ENCODE measurements around the gene ALOX12B. TPM values are rescaled to one million over a fixed set of nuclear protein-coding genes. Genes with fewer than 3 reads are reported as not detected.

Gene ALOX12B
- total and polyA plus RNA-seq, 2 donors (not counting 3 experiments of a cell fraction or from before 2014, with no cell fraction given) = not detected

DNA sequence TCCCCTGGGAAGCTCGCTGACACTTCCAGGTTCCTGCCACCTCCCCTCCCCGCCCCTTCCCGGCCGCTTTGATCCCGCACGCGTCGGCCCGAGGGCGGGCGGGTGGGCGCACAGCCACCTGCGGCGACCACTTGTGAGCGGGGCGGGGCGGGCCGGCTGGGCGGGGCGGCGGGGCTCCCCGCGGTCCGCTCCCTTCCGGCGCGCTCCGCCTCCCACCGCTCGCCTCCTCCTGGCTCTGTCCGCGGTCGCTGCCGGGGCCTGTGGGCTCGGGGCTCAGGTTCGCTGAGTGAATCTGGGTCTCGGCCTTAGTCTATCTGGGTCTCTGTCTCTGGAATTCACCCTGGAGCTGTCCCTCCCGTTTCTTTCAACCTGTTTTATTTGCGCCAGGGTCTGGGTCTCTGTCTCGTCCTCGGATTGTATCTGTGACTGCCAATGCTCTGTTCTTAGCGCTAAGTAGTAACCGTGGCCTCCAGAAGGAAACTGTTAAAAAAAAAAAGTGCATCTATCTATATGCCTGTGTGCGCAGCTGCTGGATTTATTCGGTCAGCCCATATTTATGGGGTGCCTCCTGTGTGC, 39.1 kb upstream of the ALOX12B start:
- FAIRE-seq = peak; percentile 55
- Histone ChIP-seq H3K79me2 (ENCODE audit: control insufficient read depth, insufficient read depth, low read length) (no peaks in the 10 kb centered on the region), H3K27me3 (ENCODE audit: control insufficient read depth in 2 of 2, insufficient read depth in 2 of 2, low read length in 2 of 2) (peaks cover 8 to 14% of the 10 kb centered on the region in 2 experiments), H3K4me3 (replicated peaks in 1 of 3; ENCODE audit: insufficient read depth in 1 of 3, low read depth in 1 of 3, low read length in 3 of 3) (peak overlapping the region; percentile 46 to 98 (median 85)), H3K4me2 (ENCODE audit: insufficient read depth, low read length) (peak overlapping the region; percentile 97), H3K9me1 (replicated peaks; ENCODE audit: control insufficient read depth, extremely low read depth, insufficient read depth, low read length) (no peaks in the 10 kb centered on the region), H4K20me1 (replicated peaks; ENCODE audit: control insufficient read depth, extremely low read depth, insufficient read depth, low read length) (no peaks in the 10 kb centered on the region), H3K27ac (ENCODE audit: insufficient read depth, low read depth, low read length) (no peak overlapping the region), H3K36me3 (ENCODE audit: control insufficient read depth in 2 of 2, extremely low read depth in 1 of 2, insufficient read depth in 2 of 2, low read length in 2 of 2) (no peaks in the 10 kb centered on the region), H2AFZ (ENCODE audit: low read depth, low read length) (peak overlapping the region; percentile 100), H3K9me3 (replicated peaks; ENCODE audit: control insufficient read depth, insufficient read depth, low read length) (no peaks in the 10 kb centered on the region), H3K9ac (replicated peaks; ENCODE audit: extremely low read depth, insufficient read depth, low read length) (no peak overlapping the region), H3K4me1 (ENCODE audit: control insufficient read depth, extremely low read depth, insufficient read depth, low read length) (peaks cover 27% of the 10 kb centered on the region)
- CTCF ChIA-PET = interaction anchor here (1.1 to 1.3 kb wide), 4 partner anchors 9 to 34 kb away, joined by 3 to 5 read pairs (median 3); no protein-coding TSS in a partner anchor
- POLR2A ChIA-PET = interaction anchor here (1.2 kb wide), 1 partner anchor 46 kb away, joined by 4 read pairs; no protein-coding TSS in a partner anchor
- TF ChIP-seq MYC (IDR thresholded peaks at IDR 0.05; ENCODE audit: low read depth, low read length) (no peak), POLR2A (IDR thresholded peaks at IDR 0.05; ENCODE audit: low read depth, low read length) (no peak), POLR2AphosphoS5 (IDR thresholded peaks at IDR 0.05; ENCODE audit: insufficient read depth, low read depth, low read length) (no peak), EZH2 (IDR thresholded peaks at IDR 0.05; ENCODE audit: borderline replicate concordance, low read depth, low read length, severe bottlenecking) (no peak), GATA2 (IDR thresholded peaks at IDR 0.05; ENCODE audit: insufficient read depth, insufficient read length, low read depth, low read length) (no peak), FOS (IDR thresholded peaks at IDR 0.05; ENCODE audit: borderline replicate concordance, insufficient read depth, low read length) (no peak), JUN (IDR thresholded peaks at IDR 0.05; ENCODE audit: borderline replicate concordance, insufficient read depth, insufficient read length, low read depth) (no peak)
- TF ChIP-seq, protein P1, sequence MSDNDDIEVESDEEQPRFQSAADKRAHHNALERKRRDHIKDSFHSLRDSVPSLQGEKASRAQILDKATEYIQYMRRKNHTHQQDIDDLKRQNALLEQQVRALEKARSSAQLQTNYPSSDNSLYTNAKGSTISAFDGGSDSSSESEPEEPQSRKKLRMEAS (IDR thresholded peaks at IDR 0.05; ENCODE audit: insufficient read depth, insufficient read length) = no peak
- TF ChIP-seq, protein P2, sequence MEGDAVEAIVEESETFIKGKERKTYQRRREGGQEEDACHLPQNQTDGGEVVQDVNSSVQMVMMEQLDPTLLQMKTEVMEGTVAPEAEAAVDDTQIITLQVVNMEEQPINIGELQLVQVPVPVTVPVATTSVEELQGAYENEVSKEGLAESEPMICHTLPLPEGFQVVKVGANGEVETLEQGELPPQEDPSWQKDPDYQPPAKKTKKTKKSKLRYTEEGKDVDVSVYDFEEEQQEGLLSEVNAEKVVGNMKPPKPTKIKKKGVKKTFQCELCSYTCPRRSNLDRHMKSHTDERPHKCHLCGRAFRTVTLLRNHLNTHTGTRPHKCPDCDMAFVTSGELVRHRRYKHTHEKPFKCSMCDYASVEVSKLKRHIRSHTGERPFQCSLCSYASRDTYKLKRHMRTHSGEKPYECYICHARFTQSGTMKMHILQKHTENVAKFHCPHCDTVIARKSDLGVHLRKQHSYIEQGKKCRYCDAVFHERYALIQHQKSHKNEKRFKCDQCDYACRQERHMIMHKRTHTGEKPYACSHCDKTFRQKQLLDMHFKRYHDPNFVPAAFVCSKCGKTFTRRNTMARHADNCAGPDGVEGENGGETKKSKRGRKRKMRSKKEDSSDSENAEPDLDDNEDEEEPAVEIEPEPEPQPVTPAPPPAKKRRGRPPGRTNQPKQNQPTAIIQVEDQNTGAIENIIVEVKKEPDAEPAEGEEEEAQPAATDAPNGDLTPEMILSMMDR (IDR thresholded peaks at IDR 0.05; ENCODE audit: extremely low read depth in 1 of 2, insufficient read depth in 1 of 2, low read depth in 1 of 2, low read length in 2 of 2) = no peak
- intact Hi-C loops (cut with micrococcal nuclease) = loop anchor here (1.0 kb wide), 1 partner anchor 12 kb away; no protein-coding TSS in a partner anchor
- dilution Hi-C loops (cut with MboI; ENCODE audit: extremely low pct_ligation_motif_present, low sequenced_read_pairs) = no loop called here
- BruUV-seq (replicated peaks) = no TSS peak
- peak; percentile 46 for DNase-seq (ENCODE audit: low read depth, low spot score)
